Measurements from ENCODE around the gene RBM33. TPM values are rescaled to one million over a fixed set of nuclear protein-coding genes. Genes with fewer than 3 reads are reported as not detected.

RBM33 gene
- polyA plus RNA-seq, 1 donor (not counting 4 experiments of a cell fraction or from before 2014, with no cell fraction given) = 8.9 TPM

DNA sequence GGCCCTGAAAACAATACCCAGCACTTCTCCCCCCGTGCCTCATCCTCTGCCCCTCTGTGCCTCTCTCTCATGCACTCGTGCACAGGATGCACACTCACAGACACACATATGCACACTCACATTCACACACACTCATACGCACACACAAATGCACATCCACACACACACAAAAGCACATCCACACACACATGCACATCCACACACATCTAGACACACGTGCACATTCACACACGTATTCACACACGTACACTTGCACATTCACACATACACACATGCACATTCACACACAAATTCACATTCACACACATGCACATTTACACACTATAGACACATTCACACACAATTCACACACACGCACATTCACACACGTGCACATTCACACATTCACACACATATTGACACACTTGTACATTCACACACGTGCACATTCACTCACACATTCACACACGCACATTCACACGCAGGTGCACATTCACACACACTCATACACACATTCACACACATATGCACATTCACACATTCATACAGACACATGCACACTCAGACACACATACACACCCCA, 148.6 kb downstream of the RBM33 start:
- Histone ChIP-seq H3K4me3 (ENCODE audit: control insufficient read depth in 2 of 3, extremely low read depth in 1 of 3, insufficient read depth in 2 of 3, low read depth in 1 of 3, low read length in 3 of 3) (no peak overlapping the region), H3K27ac (ENCODE audit: control insufficient read depth, insufficient read depth, low read length) (no peak overlapping the region), H3K36me3 (ENCODE audit: control insufficient read depth in 2 of 2, extremely low read depth in 1 of 2, insufficient read depth in 2 of 2, low read length in 2 of 2) (no peaks in the 10 kb centered on the region), H3K4me1 (ENCODE audit: control insufficient read depth, extremely low read depth, insufficient read depth, low read length) (peaks cover 10% of the 10 kb centered on the region), H3K4me2 (ENCODE audit: control insufficient read depth, extremely low read depth, insufficient read depth, low read depth, low read length) (no peak overlapping the region), H4K20me1 (ENCODE audit: control insufficient read depth, extremely low read depth, insufficient read depth, low read length) (no peaks in the 10 kb centered on the region), H3K79me2 (ENCODE audit: control insufficient read depth, insufficient read depth, low read length) (no peaks in the 10 kb centered on the region), H3K27me3 (ENCODE audit: control insufficient read depth, extremely low read depth, insufficient read depth, low read length) (peaks cover 21% of the 10 kb centered on the region), H3K9me1 (ENCODE audit: control insufficient read depth, extremely low read depth, insufficient read depth, low read length) (no peaks in the 10 kb centered on the region), H3K9me3 (ENCODE audit: control insufficient read depth, low read depth, low read length) (peaks cover 2% of the 10 kb centered on the region), H2AFZ (ENCODE audit: control insufficient read depth, low read length) (no peak overlapping the region), H3K9ac (ENCODE audit: control insufficient read depth, extremely low read depth, insufficient read depth, low read length) (no peak overlapping the region)
- TF ChIP-seq EZH2 (IDR thresholded peaks at IDR 0.05; ENCODE audit: low read length) = no peak
- TF ChIP-seq, protein P1, sequence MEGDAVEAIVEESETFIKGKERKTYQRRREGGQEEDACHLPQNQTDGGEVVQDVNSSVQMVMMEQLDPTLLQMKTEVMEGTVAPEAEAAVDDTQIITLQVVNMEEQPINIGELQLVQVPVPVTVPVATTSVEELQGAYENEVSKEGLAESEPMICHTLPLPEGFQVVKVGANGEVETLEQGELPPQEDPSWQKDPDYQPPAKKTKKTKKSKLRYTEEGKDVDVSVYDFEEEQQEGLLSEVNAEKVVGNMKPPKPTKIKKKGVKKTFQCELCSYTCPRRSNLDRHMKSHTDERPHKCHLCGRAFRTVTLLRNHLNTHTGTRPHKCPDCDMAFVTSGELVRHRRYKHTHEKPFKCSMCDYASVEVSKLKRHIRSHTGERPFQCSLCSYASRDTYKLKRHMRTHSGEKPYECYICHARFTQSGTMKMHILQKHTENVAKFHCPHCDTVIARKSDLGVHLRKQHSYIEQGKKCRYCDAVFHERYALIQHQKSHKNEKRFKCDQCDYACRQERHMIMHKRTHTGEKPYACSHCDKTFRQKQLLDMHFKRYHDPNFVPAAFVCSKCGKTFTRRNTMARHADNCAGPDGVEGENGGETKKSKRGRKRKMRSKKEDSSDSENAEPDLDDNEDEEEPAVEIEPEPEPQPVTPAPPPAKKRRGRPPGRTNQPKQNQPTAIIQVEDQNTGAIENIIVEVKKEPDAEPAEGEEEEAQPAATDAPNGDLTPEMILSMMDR (optimal IDR thresholded peaks at IDR 0.05 in 1 of 3, IDR thresholded peaks at IDR 0.05 in 1 of 3, conservative IDR thresholded peaks at IDR 0.05 in 1 of 3; ENCODE audit: extremely low read depth in 1 of 3, insufficient read depth in 2 of 3, low read length in 3 of 3) = no peak
- DNase-seq (ENCODE audit: low read depth, low spot score) (no peak), FAIRE-seq (no peak)
- dilution Hi-C loops (cut with MboI; ENCODE audit: extremely low pct_ligation_motif_present, low sequenced_read_pairs) = no loop called here

DNA sequence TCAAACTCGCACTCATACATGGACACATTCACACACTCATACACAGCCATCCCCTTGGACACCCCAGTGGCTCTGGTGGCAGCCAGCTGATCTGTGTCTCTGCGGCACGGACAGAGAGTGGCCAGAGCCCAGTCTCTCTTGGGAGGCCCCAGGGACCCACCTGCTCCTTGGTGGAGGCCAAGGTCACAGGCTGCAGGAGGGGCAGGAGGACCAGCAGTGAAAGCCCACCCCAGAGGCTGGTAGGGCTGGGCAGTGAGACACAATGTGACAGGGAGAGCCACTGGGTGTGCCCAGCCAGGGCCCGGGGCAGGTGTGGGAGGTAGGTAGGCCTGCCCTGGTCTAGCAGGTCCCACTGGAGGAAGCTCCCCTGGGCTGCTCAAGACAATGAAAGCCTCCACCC, 149.3 kb downstream of the RBM33 start:
- H3K79me2 ChIP-seq (ENCODE audit: control insufficient read depth, insufficient read depth, low read length) = no peaks in the 10 kb centered on the region
- FAIRE-seq (no peak), DNase-seq (ENCODE audit: low read depth, low spot score) (no peak)
- H3K4me2 ChIP-seq (ENCODE audit: control insufficient read depth, extremely low read depth, insufficient read depth, low read depth, low read length) = no peak overlapping the region
- peaks cover 2% of the 10 kb centered on the region for H3K9me3 ChIP-seq (ENCODE audit: control insufficient read depth, low read depth, low read length)
- H3K4me3 ChIP-seq (ENCODE audit: control insufficient read depth in 2 of 3, extremely low read depth in 1 of 3, insufficient read depth in 2 of 3, low read depth in 1 of 3, low read length in 3 of 3) = no peak overlapping the region
- TF ChIP-seq EZH2 (IDR thresholded peaks at IDR 0.05; ENCODE audit: low read length) = no peak
- TF ChIP-seq, protein P1 (optimal IDR thresholded peaks at IDR 0.05 in 1 of 3, IDR thresholded peaks at IDR 0.05 in 1 of 3, conservative IDR thresholded peaks at IDR 0.05 in 1 of 3; ENCODE audit: extremely low read depth in 1 of 3, insufficient read depth in 2 of 3, low read length in 3 of 3) = no peak
- no peak overlapping the region for H3K9ac ChIP-seq (ENCODE audit: control insufficient read depth, extremely low read depth, insufficient read depth, low read length)
- H3K27ac ChIP-seq (ENCODE audit: control insufficient read depth, insufficient read depth, low read length) = no peak overlapping the region
- no peaks in the 10 kb centered on the region for H4K20me1 ChIP-seq (ENCODE audit: control insufficient read depth, extremely low read depth, insufficient read depth, low read length)
- dilution Hi-C loops (cut with MboI; ENCODE audit: extremely low pct_ligation_motif_present, low sequenced_read_pairs) = no loop called here
- peaks cover 7% of the 10 kb centered on the region for H3K4me1 ChIP-seq (ENCODE audit: control insufficient read depth, extremely low read depth, insufficient read depth, low read length)
- H3K36me3 ChIP-seq (ENCODE audit: control insufficient read depth in 2 of 2, extremely low read depth in 1 of 2, insufficient read depth in 2 of 2, low read length in 2 of 2) = no peaks in the 10 kb centered on the region
- H3K9me1 ChIP-seq (ENCODE audit: control insufficient read depth, extremely low read depth, insufficient read depth, low read length) = no peaks in the 10 kb centered on the region
- H3K27me3 ChIP-seq (ENCODE audit: control insufficient read depth, extremely low read depth, insufficient read depth, low read length) = peaks cover 23% of the 10 kb centered on the region
- H2AFZ ChIP-seq (ENCODE audit: control insufficient read depth, low read length) = no peak overlapping the region
